ENCODE data around the gene ALB.

DNA sequence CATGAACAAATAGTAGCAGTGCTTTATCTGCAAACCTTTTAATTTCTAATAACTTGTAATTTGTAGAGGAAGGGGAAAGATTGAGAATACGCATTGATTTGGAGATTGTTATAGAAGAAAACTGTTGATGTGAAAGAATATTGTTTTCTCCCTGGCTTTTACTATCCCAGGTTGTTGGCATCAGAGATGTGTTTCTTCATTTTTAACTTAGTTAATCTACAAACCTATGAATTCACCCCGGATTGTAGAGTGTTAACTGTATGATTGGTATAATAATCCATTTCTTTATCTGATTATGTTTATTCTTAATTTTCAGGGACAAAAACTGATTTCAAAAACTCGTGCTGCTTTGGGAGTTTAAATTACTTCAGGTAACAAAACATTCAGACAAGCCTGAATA lies 50.8 kb downstream of the ALB start:
- TF ChIP-seq POLR2A (IDR thresholded peaks at IDR 0.05), result no peak
- TF ChIP-seq CTCF (IDR thresholded peaks at IDR 0.05), result no peak
